K562 (cell line): ENCODE data around the gene PIGB. TPM values are rescaled to one million over a fixed set of nuclear protein-coding genes. Genes with fewer than 3 reads are reported as not detected.

ENCODE experiments used
- GATAD2B ChIP-seq: fragments of 450-650 bp; IDR thresholded peaks from 2 replicates; pipeline ENCODE4 v1.6.1; 2017; ENCODE audit warnings: mild to moderate bottlenecking, borderline replicate concordance
- JUN ChIP-seq, 2 experiments: sonication (generic) in 1 of 2; formaldehyde crosslinking in 1 of 2; IDR thresholded peaks; 2 replicates each; pipeline versions ENCODE4 v1.6.1 to v1.8.0; 2012 to 2022; ENCODE audit warnings: borderline replicate concordance in 2 of 2, mild to moderate bottlenecking in 2 of 2, improper control_type of control experiment in 1 of 2, low read depth in 1 of 2, low read length in 1 of 2, missing genetic modification reagents in 1 of 2
- LCOR ChIP-seq: sonication (generic); formaldehyde crosslinking; IDR thresholded peaks from 2 replicates; pipeline ENCODE4 v1.8.0; 2022; ENCODE audit warnings: mild to moderate bottlenecking, missing genetic modification reagents
- NKRF ChIP-seq: fragments of 450-650 bp; IDR thresholded peaks from 2 replicates; pipeline ENCODE4 v1.6.1; 2016; ENCODE audit warnings: borderline replicate concordance
- RBM39 ChIP-seq: fragments of 200-400 bp; formaldehyde crosslinking; optimal IDR thresholded peaks from 2 replicates; pipeline ENCODE3; 2018; ENCODE audit warnings: low read depth, low read length
- TAF7 ChIP-seq: fragments of 450-650 bp; IDR thresholded peaks from 2 replicates; pipeline ENCODE4 v1.6.1; 2016; ENCODE audit warnings: missing genetic modification characterization, missing compliant biosample characterization
- TEAD1 ChIP-seq, 2 experiments: fragments of 450-650 bp in 1 of 2; sonication (generic) in 1 of 2; formaldehyde crosslinking; IDR thresholded peaks; 2 replicates each; pipeline versions ENCODE4 v1.4.0 to v1.8.0; 2020 to 2022; ENCODE audit warnings: mild to moderate bottlenecking in 2 of 2, missing genetic modification reagents in 1 of 2
- TFAP4 ChIP-seq: sonication (generic); formaldehyde crosslinking; IDR thresholded peaks from 2 replicates; pipeline ENCODE4 v1.8.0; 2022; ENCODE audit warnings: missing genetic modification reagents, mild to moderate bottlenecking, moderate library complexity, borderline replicate concordance
- ZBTB9 ChIP-seq: fragments of 450-650 bp; formaldehyde crosslinking; IDR thresholded peaks from 2 replicates; pipeline ENCODE4 v1.4.0; 2020; ENCODE audit warnings: mild to moderate bottlenecking, moderate library complexity
- ZKSCAN8 ChIP-seq: fragments of 200-800 bp; sonication (Bioruptor generic); IDR thresholded peaks from 2 replicates; pipeline ENCODE4 v1.6.1; 2016; ENCODE audit warnings: missing genetic modification characterization, missing compliant biosample characterization
- ZNF175 ChIP-seq: fragments of 200-800 bp; sonication (Bioruptor generic); IDR thresholded peaks from 2 replicates; pipeline ENCODE4 v1.6.1; 2016; ENCODE audit warnings: low read depth, mild to moderate bottlenecking, missing genetic modification characterization, missing compliant biosample characterization
- ZNF324 ChIP-seq: fragments of 250-450 bp; sonication (Bioruptor Pico); IDR thresholded peaks from 2 replicates; pipeline ENCODE4 v1.4.0; 2020; ENCODE audit warnings: mild to moderate bottlenecking
- ZNF407 ChIP-seq: fragments of 450-650 bp; IDR thresholded peaks from 2 replicates; pipeline ENCODE4 v1.6.1; 2016; ENCODE audit warnings: low read depth
- ZNF699 ChIP-seq: fragments of 250-450 bp; sonication (Bioruptor Pico); IDR thresholded peaks from 2 replicates; pipeline ENCODE4 v1.8.0; 2021; ENCODE audit warnings: mild to moderate bottlenecking, moderate library complexity; ENCODE audit not compliant: insufficient replicate concordance
- polyA plus RNA-seq, 8 experiments: library from polyadenylated mRNA; depleted of rRNA in 4 of 8; stranded (reverse) in 5 of 8; unstranded in 3 of 8; fragments of >200 nt; fragmentation: Nextera tagmentation in 2 of 8; fragmentation: Illumina TruSeq in 1 of 8; extraction: Ambion mirVana in 2 of 8; extraction: Trizol in 1 of 8; gene quantifications; 2 replicates each; pipeline versions ENCODE4 v1.2.1 to v1.2.3, GENCODE V29; 2011 to 2014; ENCODE audit warnings: inconsistent platforms in 1 of 8, missing spikeins in 1 of 8
- total RNA-seq, 7 experiments: library from RNA; depleted of rRNA in 6 of 7; stranded (reverse); fragments of >200 nt in 6 of 7; fragmentation: Illumina TruSeq in 2 of 7; extraction: Trizol in 2 of 7; gene quantifications; 2 replicates each; pipeline versions ENCODE4 v1.2.1 to v1.2.3, GENCODE V29; 2011 to 2021; ENCODE audit warnings: low replicate concordance in 1 of 7

Gene PIGB
- total and polyA plus RNA-seq, 9 of the 15 experiments (the other 6 are each of a cell fraction or from before 2014, with no cell fraction given): 9.9 to 32.3 (median 18.2) TPM

DNA sequence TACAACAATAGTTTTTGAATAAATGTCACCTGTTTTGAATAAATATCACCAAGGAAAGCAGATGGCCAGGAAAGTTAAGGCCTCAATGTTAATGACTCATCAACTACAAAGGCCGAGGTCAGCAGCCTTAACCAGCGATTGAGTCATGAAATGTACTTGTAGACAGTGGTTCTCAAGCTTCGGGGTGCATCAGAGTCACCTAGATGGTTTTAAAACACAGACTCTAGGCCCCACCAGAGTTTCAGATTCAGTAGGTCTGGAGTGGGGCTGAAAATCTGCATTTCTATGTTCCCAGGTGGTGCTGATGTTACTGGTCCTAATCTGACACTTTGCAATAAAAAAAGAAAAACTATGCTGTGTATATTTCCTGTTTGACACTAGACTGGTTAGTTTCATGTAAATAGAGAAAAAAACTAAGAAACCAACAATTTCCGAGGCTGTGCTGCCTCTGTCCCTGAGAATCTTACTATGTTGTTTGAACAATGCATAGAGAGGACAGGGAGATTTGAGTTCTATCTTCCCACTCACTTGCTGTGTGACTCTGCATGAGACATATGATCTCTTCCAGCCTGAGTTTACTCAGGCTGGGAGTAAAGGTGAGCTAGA is 39.2 kb upstream of the PIGB start (continued):
- no peak for TF ChIP-seq ZNF407
- no peak for TF ChIP-seq LCOR (CRISPR knock-in tag)
- no peak for TF ChIP-seq ZNF699 (CRISPR knock-in tag)
- TF ChIP-seq TFAP4 (CRISPR knock-in tag): peak; percentile 23; the same call in 1 of the 2 replicates
- 0 out of 4 replicates have a peak, but pooled peaks of 1 of the 2 experiments have one; percentile 17 for TF ChIP-seq TEAD1 (CRISPR knock-in tag; IDR thresholded peaks at IDR 0.05)
- peak; percentile 84 for TF ChIP-seq GATAD2B
- no peak for TF ChIP-seq NKRF
- no peak for TF ChIP-seq ZBTB9 (CRISPR knock-in tag)
- no peak for TF ChIP-seq RBM39
- TF ChIP-seq ZNF175 (CRISPR knock-in tag): peak; percentile 86; the same call in 1 of the 2 replicates
- peak; percentile 97 for TF ChIP-seq JUN (IDR thresholded peaks at IDR 0.05; ENCODE audit: borderline replicate concordance, low read depth, low read length)
- TF ChIP-seq JUN (CRISPR knock-in tag; IDR thresholded peaks at IDR 0.05; ENCODE audit: borderline replicate concordance): peak; percentile 86; the same call in 1 of the 2 replicates
- no peak for TF ChIP-seq ZNF324
- TF ChIP-seq ZKSCAN8: peak; percentile 77
- TF ChIP-seq TAF7 (tag): no peak
